GM12878 (cell line): ENCODE results near the gene RAB3C. TPM values are rescaled to one million over a fixed set of nuclear protein-coding genes. Genes with fewer than 3 reads are reported as not detected.
"Not testable (repeated sequence)": the region's sequence is repeated elsewhere in the genome, so short reads cannot be mapped to it uniquely, and the experiment has no call there.

Experiments used
- ATAC-seq: fragments of 200-7000 bp; cut with Tn5 transposase; 3 replicates; pipeline ENCODE4 v1.9.1; 2020; ENCODE audit warnings: mild to moderate bottlenecking, moderate library complexity
- BruUV-seq: library from RNA; stranded (reverse); fragments of 400-500 nt; replicated peaks from 2 replicates; lab custom pipeline; 2021; lab: Mats Ljungman, UMichigan
- CTCF ChIA-PET: fragments of 300-600 bp; sonication (Branson Sonifier 250); formaldehyde crosslinking; extraction: SDS; loops from one replicate; lab custom pipeline; 2021; ENCODE audit warnings: inconsistent platforms; lab: Yijun Ruan, JAX
- POLR2A ChIA-PET: fragments of 350-600 bp; formaldehyde crosslinking; extraction: SDS; loops from one replicate; lab custom pipeline; 2021; ENCODE audit warnings: inconsistent platforms; lab: Charles Lee
- RAD21 ChIA-PET: fragments of 300-600 bp; sonication (Branson Sonifier 250); formaldehyde crosslinking; loops from one replicate; lab custom pipeline; 2023; ENCODE audit warnings: antibody characterized with exemption; ENCODE audit not compliant: unreplicated experiment; lab: Charles Lee
- SMC1A ChIA-PET: fragments of 300-600 bp; sonication (Branson Sonifier 250); formaldehyde crosslinking; loops from one replicate; lab custom pipeline; 2023; ENCODE audit not compliant: unreplicated experiment, uncharacterized antibody; lab: Charles Lee
- DNase-seq: peaks from one replicate; pipeline ENCODE4 v3.0.0-alpha.2; 2011; ENCODE audit warnings: low read depth, low spot score
- FAIRE-seq: peaks from 3 replicates; lab custom pipeline; 2011; peaks lifted over from hg19 to GRCh38; lab: Jason Lieb, UNC
- H2AFZ ChIP-seq: 2 replicates; pipeline ENCODE4 v1.6.0; 2011; ENCODE audit warnings: low read depth, low read length, control low read depth; ENCODE audit not compliant: control insufficient read depth
- H3K27ac ChIP-seq: 2 replicates; pipeline ENCODE4 v1.5.1; 2011; ENCODE audit warnings: control low read depth; ENCODE audit not compliant: control insufficient read depth, insufficient read depth
- H3K27me3 ChIP-seq, 2 experiments: replicated peaks in 1 of 2; 2 replicates each; pipeline versions ENCODE4 v1.6.0 to v1.6.1; 2011; ENCODE audit warnings: low read length in 1 of 2; ENCODE audit not compliant: control insufficient read depth in 2 of 2, insufficient read depth in 2 of 2
- H3K36me3 ChIP-seq, 2 experiments: 2 replicates each; pipeline ENCODE4 v1.5.1; 2011; ENCODE audit warnings: low read length in 1 of 2; ENCODE audit not compliant: control insufficient read depth in 2 of 2, insufficient read depth in 2 of 2
- H3K4me1 ChIP-seq: 2 replicates; pipeline ENCODE4 v1.6.1; 2011; ENCODE audit warnings: mild to moderate bottlenecking, low read length, moderate library complexity, mixed read lengths; ENCODE audit not compliant: control insufficient read depth, insufficient read depth
- H3K4me2 ChIP-seq: 2 replicates; pipeline ENCODE4 v1.6.0; 2011; ENCODE audit warnings: control low read depth; ENCODE audit not compliant: control insufficient read depth, insufficient read depth
- H3K4me3 ChIP-seq: fragments of 200-600 bp; sonication (generic); 2 replicates; pipeline ENCODE4 v1.5.1; 2016
- H3K79me2 ChIP-seq: 2 replicates; pipeline ENCODE4 v1.6.0; 2011; ENCODE audit warnings: low read length; ENCODE audit not compliant: control insufficient read depth, insufficient read depth
- H3K9ac ChIP-seq: 2 replicates; pipeline ENCODE4 v1.8.0; 2011; ENCODE audit warnings: low read length, control low read depth, mixed read lengths; ENCODE audit not compliant: control insufficient read depth, insufficient read depth
- H3K9me3 ChIP-seq: replicated peaks from 3 replicates; pipeline ENCODE4 v1.5.1; 2011; ENCODE audit warnings: mild to moderate bottlenecking, low read length; ENCODE audit not compliant: control insufficient read depth, insufficient read depth
- H4K20me1 ChIP-seq: 2 replicates; pipeline ENCODE4 v1.6.0; 2011; ENCODE audit not compliant: control insufficient read depth, insufficient read depth
- POLR2AphosphoS5 ChIP-seq: IDR thresholded peaks from 2 replicates; pipeline ENCODE4 v1.6.1; 2011; ENCODE audit warnings: mild to moderate bottlenecking, low read length, inconsistent platforms
- RUNX3 ChIP-seq: IDR thresholded peaks from 2 replicates; pipeline ENCODE4 v1.6.1; 2012; ENCODE audit warnings: low read length, inconsistent platforms
- TARDBP ChIP-seq: IDR thresholded peaks from 2 replicates; pipeline ENCODE4 v1.6.1; 2016; ENCODE audit warnings: borderline replicate concordance
- TCF3 ChIP-seq: IDR thresholded peaks from 2 replicates; pipeline ENCODE4 v1.6.1; 2012; ENCODE audit warnings: low read depth, mild to moderate bottlenecking, low read length, borderline replicate concordance; ENCODE audit not compliant: insufficient read depth
- WGBS: methylation state at CpG from one replicate; pipeline ENCODE4 v1.1.6; 2016; ENCODE audit warnings: low lambda C conversion rate; ENCODE audit not compliant: insufficient replicate concordance, insufficient coverage; ENCODE audit errors: missing lambda C conversion rate; 5-methylcytosine and 5-hydroxymethylcytosine counted together
- in situ Hi-C: fragments of 300-500 bp; cut with MboI; formaldehyde crosslinking; loops from 9 replicates; pipeline ENCODE4 v1.14.3; 2018; ENCODE audit warnings: mixed read lengths
- intact Hi-C: fragments of 100-400 bp; cut with micrococcal nuclease; formaldehyde crosslinking; loops from one replicate; pipeline ENCODE4 v1.14.2; 2022; ENCODE audit not compliant: unreplicated experiment
- polyA plus RNA-seq, 11 experiments: library from polyadenylated mRNA; depleted of rRNA in 4 of 11; unstranded in 6 of 11; stranded (reverse) in 5 of 11; fragments of >200 nt; fragmentation: Nextera tagmentation in 4 of 11; fragmentation: Illumina TruSeq in 1 of 11; extraction: Ambion mirVana in 4 of 11; extraction: Trizol in 1 of 11; gene quantifications; 1 replicate in 1 of 11; 2 replicates in 10 of 11; pipeline versions ENCODE4 v1.2.1 to v1.2.3, GENCODE V29; 2011 to 2016; ENCODE audit warnings: inconsistent platforms in 2 of 11, missing spikeins in 2 of 11, low read depth in 1 of 11
- total RNA-seq, 4 experiments: library from RNA; depleted of rRNA in 3 of 4; stranded (reverse); fragments of >200 nt in 3 of 4; fragmentation: Illumina TruSeq in 1 of 4; extraction: Trizol in 1 of 4; gene quantifications; 2 replicates each; pipeline versions ENCODE4 v1.2.1 to v1.2.3, GENCODE V29; 2013 to 2021

The RAB3C gene
- total and polyA plus RNA-seq, 10 of the 15 experiments (the other 5 are each of a cell fraction or from before 2014, with no cell fraction given) = not detected

DNA sequence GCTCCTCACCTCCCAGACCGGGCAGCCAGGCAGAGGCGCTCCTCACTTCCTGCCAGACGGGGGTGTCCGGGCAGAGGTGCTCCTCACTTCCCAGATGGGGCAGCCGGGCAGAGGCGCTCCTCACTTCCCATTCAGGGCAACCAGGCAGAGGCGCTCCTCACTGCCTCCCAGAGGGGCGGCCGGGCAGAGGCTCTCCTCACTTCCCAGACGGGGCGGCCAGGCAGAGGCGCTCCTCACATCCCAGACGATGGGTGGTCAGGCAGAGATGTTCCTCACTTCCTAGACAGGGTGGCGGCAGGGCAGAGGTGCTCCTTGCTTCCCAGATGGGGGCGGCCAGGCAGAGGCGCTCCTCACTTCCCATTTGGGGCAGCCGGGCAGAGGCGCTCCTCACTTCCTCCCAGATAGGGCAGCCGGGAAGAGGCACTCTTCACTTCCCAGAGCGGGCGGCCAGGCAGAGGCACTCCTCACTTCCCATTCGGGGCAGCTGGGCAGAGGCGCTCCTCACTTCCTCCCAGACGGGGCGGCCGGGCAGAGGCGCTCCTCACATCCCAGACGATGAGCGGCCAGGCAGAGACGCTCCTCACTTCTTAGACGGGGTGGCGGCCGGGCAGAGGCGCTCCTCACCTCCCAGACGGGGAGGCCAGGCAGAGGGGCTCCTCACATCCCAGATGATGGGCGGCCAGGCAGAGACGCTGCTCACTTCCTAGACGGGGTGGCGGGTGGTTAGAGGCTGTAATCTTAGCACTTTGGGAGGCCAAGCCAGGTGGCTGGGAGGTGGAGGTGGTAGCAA, 18.6 kb upstream of the RAB3C start:
- DNase-seq, H3K9me3 ChIP-seq, in situ Hi-C loops, BruUV-seq, H3K4me1 ChIP-seq, H3K27ac ChIP-seq, H3K4me3 ChIP-seq, H4K20me1 ChIP-seq, H3K36me3 ChIP-seq, H2AFZ ChIP-seq, FAIRE-seq, H3K79me2 ChIP-seq, H3K27me3 ChIP-seq, CTCF ChIA-PET, POLR2A ChIA-PET, RAD21 ChIA-PET, ATAC-seq, intact Hi-C loops, SMC1A ChIA-PET, H3K9ac ChIP-seq, H3K4me2 ChIP-seq: not testable (repeated sequence)
- WGBS = 79% methylated on average over 33 of the region's 39 CpGs

DNA sequence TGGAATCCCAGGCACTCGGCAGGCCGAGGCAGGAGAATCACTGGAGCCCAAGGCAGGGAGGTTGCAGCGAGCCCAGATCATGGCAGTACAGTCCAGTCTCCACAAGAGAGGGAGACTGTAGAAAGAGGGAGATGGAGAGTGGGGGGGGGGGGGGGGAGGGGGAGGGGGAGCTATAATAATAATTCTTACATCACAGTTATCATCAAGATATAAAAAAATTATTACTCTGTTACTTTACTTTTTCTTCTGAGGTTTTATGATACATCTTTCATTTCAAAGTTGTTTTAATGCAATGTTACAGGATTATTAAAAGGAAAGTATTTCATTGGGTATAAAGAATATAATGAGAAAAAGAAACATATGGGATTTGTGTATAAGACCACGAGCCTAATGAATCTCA, 17.8 kb upstream of the RAB3C start:
- Histone ChIP-seq H3K4me2 (no peak overlapping the region), H3K4me3 (no peak overlapping the region), H3K27ac (no peak overlapping the region), H3K9me3 (no peaks in the 10 kb centered on the region), H3K27me3 (no peaks in the 10 kb centered on the region), H3K4me1 (no peaks in the 10 kb centered on the region), H3K36me3 (no peaks in the 10 kb centered on the region), H4K20me1 (no peaks in the 10 kb centered on the region), H2AFZ (no peak overlapping the region), H3K79me2 (no peaks in the 10 kb centered on the region), H3K9ac (no peak overlapping the region)
- intact Hi-C loops (no loop called here), in situ Hi-C loops (no loop called here)
- ChIA-PET SMC1A (no interaction called here), RAD21 (no interaction called here), CTCF (interaction anchor here (0.6 kb wide), 1 partner anchor 428 kb away, joined by 4 read pairs; no protein-coding TSS in a partner anchor), POLR2A (no interaction called here)
- ATAC-seq (no peak), FAIRE-seq (no peak), DNase-seq (no peak)
- no TSS peak for BruUV-seq
- TF ChIP-seq TCF3 (no peak), RUNX3 (no peak), TARDBP (no peak), POLR2AphosphoS5 (no peak)
- 67% methylated on average over 3 of the region's 4 CpGs for WGBS
